ENCODE data around the gene JPH3. TPM values are rescaled to one million over a fixed set of nuclear protein-coding genes. Genes with fewer than 3 reads are reported as not detected.

Gene JPH3
- total RNA-seq, 1 donor from 2014 or later = not detected

GRCh38 chr16:87634411-87634810 is 32.1 kb downstream of the JPH3 start:
- no peak for DNase-seq (ENCODE audit: low read depth)
- H3K36me3 ChIP-seq (ENCODE audit: control insufficient read depth, insufficient read depth, low read length) = no peaks in the 10 kb centered on the region
- H3K27me3 ChIP-seq (ENCODE audit: control insufficient read depth, insufficient read depth, low read length) = peaks cover 4% of the 10 kb centered on the region
- no peak for TF ChIP-seq CTCF (IDR thresholded peaks at IDR 0.05; ENCODE audit: insufficient read depth, low read length, severe bottlenecking)
- FAIRE-seq = no peak
- no peak overlapping the region for H3K4me3 ChIP-seq (ENCODE audit: low read depth, low read length)

- DNase-seq (ENCODE audit: low read depth) = peak; percentile 21
- FAIRE-seq = no peak
- no peak overlapping the region for H3K4me3 ChIP-seq (ENCODE audit: low read depth, low read length)
- H3K36me3 ChIP-seq (ENCODE audit: control insufficient read depth, insufficient read depth, low read length) = no peaks in the 10 kb centered on the region
- peak; percentile 81 for TF ChIP-seq CTCF (IDR thresholded peaks at IDR 0.05; ENCODE audit: insufficient read depth, low read length, severe bottlenecking)
- peaks cover 2% of the 10 kb centered on the region for H3K27me3 ChIP-seq (ENCODE audit: control insufficient read depth, insufficient read depth, low read length)
Measured at GRCh38 chr16:87635541-87636049, 33.3 kb downstream of the JPH3 start.

GRCh38 chr16:87636050-87636684 is 33.9 kb downstream of the JPH3 start:
- peak; percentile 7 for FAIRE-seq
- Histone ChIP-seq H3K4me3 (ENCODE audit: low read depth, low read length) (no peak overlapping the region), H3K27me3 (ENCODE audit: control insufficient read depth, insufficient read depth, low read length) (peaks cover 2% of the 10 kb centered on the region), H3K36me3 (ENCODE audit: control insufficient read depth, insufficient read depth, low read length) (no peaks in the 10 kb centered on the region)
- DNase-seq (ENCODE audit: low read depth) = peak; percentile 56
- peak; percentile 85 for TF ChIP-seq CTCF (IDR thresholded peaks at IDR 0.05; ENCODE audit: insufficient read depth, low read length, severe bottlenecking)

- Histone ChIP-seq H3K27me3 (ENCODE audit: control insufficient read depth, insufficient read depth, low read length) (peaks cover 2% of the 10 kb centered on the region), H3K4me3 (ENCODE audit: low read depth, low read length) (no peak overlapping the region), H3K36me3 (ENCODE audit: control insufficient read depth, insufficient read depth, low read length) (no peaks in the 10 kb centered on the region)
- no peak for TF ChIP-seq CTCF (IDR thresholded peaks at IDR 0.05; ENCODE audit: insufficient read depth, low read length, severe bottlenecking)
- no peak for DNase-seq (ENCODE audit: low read depth)
- FAIRE-seq = no peak
Measured at GRCh38 chr16:87636741-87637140, 34.4 kb downstream of the JPH3 start.

- DNase-seq (ENCODE audit: low read depth) = no peak
- Histone ChIP-seq H3K27me3 (ENCODE audit: control insufficient read depth, insufficient read depth, low read length) (peaks cover 2% of the 10 kb centered on the region), H3K4me3 (ENCODE audit: low read depth, low read length) (no peak overlapping the region), H3K36me3 (ENCODE audit: control insufficient read depth, insufficient read depth, low read length) (no peaks in the 10 kb centered on the region)
- TF ChIP-seq CTCF (IDR thresholded peaks at IDR 0.05; ENCODE audit: insufficient read depth, low read length, severe bottlenecking) = no peak
- no peak for FAIRE-seq
Measured at GRCh38 chr16:87637357-87637756, 35.0 kb downstream of the JPH3 start.

- Histone ChIP-seq H3K27me3 (ENCODE audit: control insufficient read depth, insufficient read depth, low read length) (peaks cover 2% of the 10 kb centered on the region), H3K4me3 (ENCODE audit: low read depth, low read length) (no peak overlapping the region), H3K36me3 (ENCODE audit: control insufficient read depth, insufficient read depth, low read length) (no peaks in the 10 kb centered on the region)
- FAIRE-seq = no peak
- no peak for DNase-seq (ENCODE audit: low read depth)
- no peak for TF ChIP-seq CTCF (IDR thresholded peaks at IDR 0.05; ENCODE audit: insufficient read depth, low read length, severe bottlenecking)
Measured at GRCh38 chr16:87638736-87639135, 36.4 kb downstream of the JPH3 start.

Measured in bronchial epithelial cell (primary cell).